ENCODE measurements around the gene PBX4. TPM values are rescaled to one million over a fixed set of nuclear protein-coding genes. Genes with fewer than 3 reads are reported as not detected.

The PBX4 gene
- total RNA-seq, 1 experiment from 2014 or later, result 11.6 TPM

DNA sequence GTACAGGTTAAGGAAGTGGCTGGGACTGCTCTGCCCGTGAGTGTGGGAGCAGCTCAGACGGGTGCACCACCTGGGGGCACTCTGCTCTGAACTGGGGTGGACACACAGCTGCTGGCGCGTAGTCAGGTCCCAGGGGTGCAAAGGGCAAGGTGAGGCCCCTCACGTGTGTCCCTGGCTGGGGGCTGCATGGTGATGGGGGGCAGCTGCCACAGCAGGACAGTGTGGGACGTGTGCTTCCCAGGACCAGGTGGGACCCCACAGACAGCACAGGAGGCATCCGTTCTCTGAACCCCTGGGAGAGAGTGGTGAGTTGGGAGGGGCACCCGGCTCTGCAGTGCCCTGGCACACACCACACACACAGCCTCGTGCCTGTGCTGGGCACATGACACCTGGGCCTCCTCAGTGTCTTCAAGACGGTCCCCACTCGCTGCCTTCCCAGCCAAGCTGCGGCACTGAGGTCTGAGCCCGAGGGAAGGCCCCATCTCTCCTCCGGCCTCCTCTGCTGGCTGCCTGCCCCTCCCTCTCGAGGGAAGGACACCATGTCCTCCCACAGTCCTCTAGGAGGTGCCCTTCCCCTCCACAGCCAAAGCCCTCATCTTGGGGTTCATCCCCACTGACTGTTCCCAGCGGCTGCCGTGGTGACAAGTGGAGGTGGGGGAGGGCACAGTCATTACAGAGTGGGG, 55.7 kb downstream of the PBX4 start (continued):
- TF ChIP-seq EZH2 (IDR thresholded peaks at IDR 0.05), result no peak
- no peak for TF ChIP-seq JUND (IDR thresholded peaks at IDR 0.05)
- TF ChIP-seq ZNF274 (IDR thresholded peaks at IDR 0.05; ENCODE audit: low read depth, low read length), result no peak
- no peak for TF ChIP-seq EGR1 (IDR thresholded peaks at IDR 0.05; ENCODE audit: low read depth)
- no peak for TF ChIP-seq SIN3A (IDR thresholded peaks at IDR 0.05; ENCODE audit: low read depth)
- TF ChIP-seq ZFX (IDR thresholded peaks at IDR 0.05), result no peak
- no peak for TF ChIP-seq ELF1 (IDR thresholded peaks at IDR 0.05; ENCODE audit: borderline replicate concordance, low read depth)
- no peak for TF ChIP-seq SP1 (IDR thresholded peaks at IDR 0.05; ENCODE audit: low read depth)
- no peak for TF ChIP-seq EZH2phosphoT487 (IDR thresholded peaks at IDR 0.05; ENCODE audit: borderline replicate concordance)

DNA sequence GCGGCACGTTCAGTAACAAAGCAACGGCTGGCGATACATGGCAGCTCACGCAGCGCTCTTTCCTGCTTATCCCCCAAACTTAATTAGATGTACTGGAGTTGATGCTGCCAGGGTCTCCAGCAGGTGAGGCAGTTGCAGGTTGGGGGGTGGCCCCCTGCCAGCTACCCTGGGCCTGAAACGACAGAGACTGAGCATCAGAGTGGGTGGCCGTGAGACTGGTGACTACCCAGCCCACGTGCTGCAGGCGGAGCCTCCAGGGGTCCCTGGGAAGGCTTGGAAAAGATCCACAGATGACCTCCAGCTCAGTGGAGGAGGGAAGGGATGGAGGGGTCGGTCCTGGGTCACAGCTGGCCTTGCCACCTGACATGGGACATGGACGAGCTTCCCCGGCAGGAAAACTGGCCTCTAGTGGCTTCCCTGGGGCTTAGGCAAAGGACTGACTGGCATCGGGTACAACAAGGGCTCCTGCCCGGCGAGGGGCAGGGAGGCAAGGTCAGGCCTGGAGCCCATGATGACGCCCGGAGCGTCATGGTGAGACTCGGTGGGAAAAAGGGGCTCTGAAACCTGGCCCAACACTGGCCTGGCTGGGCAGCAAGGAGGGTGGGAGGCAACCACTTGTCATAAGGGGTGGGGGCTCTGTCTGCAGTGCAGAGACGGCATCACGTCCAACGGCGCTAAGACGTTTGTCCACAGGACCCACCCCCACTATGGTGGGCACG, 56.4 kb downstream of the PBX4 start:
- DNase-seq (ENCODE audit: low read depth, low spot score) (no peak), ATAC-seq (no peak)
- Histone ChIP-seq H3K9me3 (ENCODE audit: control insufficient read depth in 1 of 2, insufficient read depth in 1 of 2, low read depth in 1 of 2, low read length in 2 of 2) (no peaks in the 10 kb centered on the region), H3K4me1 (ENCODE audit: control insufficient read depth in 1 of 2, insufficient read depth in 2 of 2, low read length in 2 of 2) (no peaks in the 10 kb centered on the region), H3K9me2 (ENCODE audit: insufficient read depth) (no peaks in the 10 kb centered on the region), H3K27ac (ENCODE audit: low read depth, low read length) (no peak overlapping the region), H3K27me3 (ENCODE audit: insufficient read depth, low read length) (no peaks in the 10 kb centered on the region), H3K36me3 (ENCODE audit: control insufficient read depth in 1 of 2, insufficient read depth in 2 of 2, low read length in 2 of 2) (no peaks in the 10 kb centered on the region; a peak in 1 of 4 replicates), H2AFZ (ENCODE audit: low read depth, low read length, poor library complexity, severe bottlenecking) (no peak overlapping the region), H3K9ac (ENCODE audit: low read length) (no peak overlapping the region), H3K79me2 (ENCODE audit: insufficient read depth, low read length) (no peaks in the 10 kb centered on the region), H4K20me1 (ENCODE audit: insufficient read depth) (no peaks in the 10 kb centered on the region), H3K4me3 (replicated peaks in 1 of 2; ENCODE audit: low read depth in 1 of 2, low read length in 2 of 2) (no peak overlapping the region), H3K4me2 (ENCODE audit: low read length) (no peak overlapping the region)
- intact Hi-C loops (cut with micrococcal nuclease), result no loop called here
- no TSS peak for BruUV-seq (replicated peaks)
- CTCF ChIA-PET, result no interaction called here
- RAD21 ChIA-PET (ENCODE audit: low non-redundant PET in 1 of 2, low total read pairs in 2 of 2, uncharacterized antibody in 2 of 2, unreplicated experiment in 2 of 2), result no interaction called here
- no peak for TF ChIP-seq FOSL1 (IDR thresholded peaks at IDR 0.05; ENCODE audit: low read depth)
- TF ChIP-seq POLR2AphosphoS5 (IDR thresholded peaks at IDR 0.05; ENCODE audit: low read depth, low read length), result no peak
- TF ChIP-seq SP1 (IDR thresholded peaks at IDR 0.05; ENCODE audit: low read depth), result no peak
- TF ChIP-seq YY1 (IDR thresholded peaks at IDR 0.05; ENCODE audit: extremely low read depth, insufficient replicate concordance, low read depth, low read length), result no peak
- TF ChIP-seq EZH2 (IDR thresholded peaks at IDR 0.05), result no peak
- TF ChIP-seq SRF (IDR thresholded peaks at IDR 0.05; ENCODE audit: low read depth), result no peak
- no peak for TF ChIP-seq CBX3 (IDR thresholded peaks at IDR 0.05; ENCODE audit: low read depth)
- no peak for TF ChIP-seq EZH2phosphoT487 (IDR thresholded peaks at IDR 0.05; ENCODE audit: borderline replicate concordance)
- TF ChIP-seq, protein P1, sequence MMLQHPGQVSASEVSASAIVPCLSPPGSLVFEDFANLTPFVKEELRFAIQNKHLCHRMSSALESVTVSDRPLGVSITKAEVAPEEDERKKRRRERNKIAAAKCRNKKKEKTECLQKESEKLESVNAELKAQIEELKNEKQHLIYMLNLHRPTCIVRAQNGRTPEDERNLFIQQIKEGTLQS (IDR thresholded peaks at IDR 0.05), result no peak
- TF ChIP-seq, protein P2, sequence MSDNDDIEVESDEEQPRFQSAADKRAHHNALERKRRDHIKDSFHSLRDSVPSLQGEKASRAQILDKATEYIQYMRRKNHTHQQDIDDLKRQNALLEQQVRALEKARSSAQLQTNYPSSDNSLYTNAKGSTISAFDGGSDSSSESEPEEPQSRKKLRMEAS (IDR thresholded peaks at IDR 0.05), result no peak
- TF ChIP-seq ZNF274 (IDR thresholded peaks at IDR 0.05; ENCODE audit: low read depth, low read length), result no peak
- no peak for TF ChIP-seq POLR2A (IDR thresholded peaks at IDR 0.05; ENCODE audit: borderline replicate concordance, extremely low read depth, insufficient read depth, insufficient read length)
- no peak for TF ChIP-seq CEBPB (IDR thresholded peaks at IDR 0.05; ENCODE audit: low read depth)
- POLR2A ChIA-PET, result no interaction called here
